ENCODE data around the gene MYLK2.

MYLK2 gene

DNA sequence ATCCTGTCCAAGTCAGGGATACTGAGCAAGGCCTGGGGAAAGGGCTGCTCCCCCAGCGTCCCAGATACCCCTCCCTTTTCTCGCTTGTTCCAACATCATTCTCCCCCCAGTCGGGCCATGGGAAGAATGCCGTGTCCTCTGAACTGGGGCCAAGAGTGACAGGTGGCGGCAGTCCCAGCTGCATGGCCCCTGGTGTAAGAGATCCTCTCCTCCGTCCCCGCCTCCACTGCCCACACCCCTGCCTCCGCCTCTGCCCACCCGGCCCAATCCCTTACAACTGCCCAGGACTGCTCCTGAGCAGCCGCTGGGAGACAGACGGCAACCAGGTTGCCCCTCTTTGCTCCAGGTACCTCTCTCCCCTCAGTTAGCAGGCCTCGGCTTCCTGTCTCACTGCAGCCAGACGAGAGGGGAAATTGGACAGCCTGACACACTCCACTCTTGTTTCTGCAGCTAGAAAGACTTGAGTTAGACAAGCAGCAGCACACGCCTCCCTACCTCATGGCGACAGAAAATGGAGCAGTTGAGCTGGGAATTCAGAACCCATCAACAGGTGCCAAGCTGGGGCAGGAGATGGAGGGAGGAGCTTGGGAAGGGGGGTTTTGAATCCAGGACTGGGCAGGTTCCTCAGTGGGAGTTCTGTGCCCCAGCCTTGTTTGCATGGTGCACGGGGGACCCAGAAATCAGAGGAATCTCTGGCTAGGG lies at the start of gene MYLK2:
TSS of gene MYLK2 (plus strand) at position 274 of the 702 bp plus-strand sequence. CDS start at position 499, 225 bp downstream.
- TF ChIP-seq, protein P1, sequence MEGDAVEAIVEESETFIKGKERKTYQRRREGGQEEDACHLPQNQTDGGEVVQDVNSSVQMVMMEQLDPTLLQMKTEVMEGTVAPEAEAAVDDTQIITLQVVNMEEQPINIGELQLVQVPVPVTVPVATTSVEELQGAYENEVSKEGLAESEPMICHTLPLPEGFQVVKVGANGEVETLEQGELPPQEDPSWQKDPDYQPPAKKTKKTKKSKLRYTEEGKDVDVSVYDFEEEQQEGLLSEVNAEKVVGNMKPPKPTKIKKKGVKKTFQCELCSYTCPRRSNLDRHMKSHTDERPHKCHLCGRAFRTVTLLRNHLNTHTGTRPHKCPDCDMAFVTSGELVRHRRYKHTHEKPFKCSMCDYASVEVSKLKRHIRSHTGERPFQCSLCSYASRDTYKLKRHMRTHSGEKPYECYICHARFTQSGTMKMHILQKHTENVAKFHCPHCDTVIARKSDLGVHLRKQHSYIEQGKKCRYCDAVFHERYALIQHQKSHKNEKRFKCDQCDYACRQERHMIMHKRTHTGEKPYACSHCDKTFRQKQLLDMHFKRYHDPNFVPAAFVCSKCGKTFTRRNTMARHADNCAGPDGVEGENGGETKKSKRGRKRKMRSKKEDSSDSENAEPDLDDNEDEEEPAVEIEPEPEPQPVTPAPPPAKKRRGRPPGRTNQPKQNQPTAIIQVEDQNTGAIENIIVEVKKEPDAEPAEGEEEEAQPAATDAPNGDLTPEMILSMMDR (IDR thresholded peaks at IDR 0.05; ENCODE audit: extremely low read depth, missing control alignments), result no peak
- no peak for DNase-seq (ENCODE audit: low spot score)

DNA sequence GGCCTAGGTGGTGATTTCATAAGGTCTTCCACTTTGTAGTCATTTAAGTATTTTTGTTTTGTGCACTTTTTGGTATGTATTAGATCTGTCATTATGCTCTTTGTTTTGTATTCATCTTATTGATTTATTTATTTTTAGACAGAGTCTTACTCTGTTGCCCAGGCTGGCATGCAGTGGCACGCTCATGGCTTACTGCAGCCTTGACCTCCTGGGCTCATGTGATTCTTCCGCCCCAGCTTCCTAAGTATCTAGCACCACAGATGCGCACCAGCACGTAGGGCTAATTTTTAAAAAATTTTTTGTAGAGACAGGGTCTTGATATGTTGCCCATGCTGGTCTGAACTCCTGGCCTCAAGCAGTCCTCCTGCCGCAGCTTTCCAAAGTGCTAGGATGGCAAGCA lies 49.5 kb upstream of the MYLK2 start:
- DNase-seq (ENCODE audit: low spot score), result no peak
- TF ChIP-seq, protein P1 (IDR thresholded peaks at IDR 0.05; ENCODE audit: extremely low read depth, missing control alignments), result no peak

DNA sequence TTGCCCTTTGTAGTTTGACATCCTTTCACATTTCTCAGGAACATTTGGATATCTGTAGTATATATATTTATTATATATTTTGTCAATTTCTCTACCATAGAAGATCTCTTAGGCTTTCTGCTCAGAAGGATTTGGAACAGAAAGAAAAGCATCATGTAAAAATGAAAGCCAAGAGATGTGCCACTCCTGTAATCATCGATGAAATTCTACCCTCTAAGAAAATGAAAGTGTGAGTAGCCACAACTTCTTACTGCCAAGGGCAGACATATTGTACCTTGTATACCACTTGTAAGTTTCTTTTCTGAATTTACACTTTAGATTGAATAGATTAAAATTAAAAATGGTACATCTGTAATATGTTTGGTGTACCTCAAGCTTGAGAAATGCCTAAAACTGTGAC lies 48.9 kb upstream of the MYLK2 start:
- TF ChIP-seq, protein P1 (IDR thresholded peaks at IDR 0.05; ENCODE audit: extremely low read depth, missing control alignments), result no peak
- no peak for DNase-seq (ENCODE audit: low spot score)

DNA sequence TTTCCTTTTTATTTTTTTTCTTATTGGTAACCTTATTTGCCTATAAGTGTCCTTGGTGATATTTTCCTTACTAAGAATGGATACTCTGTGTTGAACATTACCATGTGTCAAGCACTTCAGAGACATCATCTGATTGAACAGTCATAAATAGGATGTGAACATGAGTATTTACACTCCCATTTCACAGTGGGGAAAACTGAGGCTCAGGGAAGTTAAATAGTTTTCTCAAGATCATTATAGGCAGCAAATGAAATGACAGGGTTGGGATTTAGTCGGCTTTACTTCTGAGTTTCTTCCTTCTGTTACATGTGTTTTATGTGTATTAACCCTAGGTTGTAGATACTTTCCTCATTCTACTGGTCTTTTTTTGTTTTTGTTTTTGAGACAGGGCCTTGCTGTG lies 44.7 kb upstream of the MYLK2 start:
- TF ChIP-seq, protein P1 (IDR thresholded peaks at IDR 0.05; ENCODE audit: extremely low read depth, missing control alignments), result no peak
- no peak for DNase-seq (ENCODE audit: low spot score)

DNA sequence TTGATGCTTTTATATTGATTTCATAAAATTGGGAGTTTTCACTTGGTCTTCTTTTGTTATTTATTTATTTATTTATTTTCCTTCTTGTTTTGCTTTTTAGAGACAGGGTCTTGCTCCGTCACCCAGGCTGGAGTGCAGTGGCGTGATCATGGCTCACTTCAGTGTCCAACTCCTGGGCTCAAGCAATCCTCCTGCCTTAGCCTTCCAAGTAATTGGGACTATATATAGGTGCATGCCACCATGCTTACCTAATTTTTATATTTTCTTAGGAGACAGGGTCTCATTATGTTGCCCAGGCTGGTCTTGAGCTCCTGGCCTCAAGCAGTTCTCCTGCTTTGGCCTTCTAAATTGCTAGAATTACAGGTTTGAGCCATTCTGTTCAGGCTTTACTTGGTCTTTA lies 38.3 kb upstream of the MYLK2 start:
- TF ChIP-seq, protein P1 (IDR thresholded peaks at IDR 0.05; ENCODE audit: extremely low read depth, missing control alignments), result no peak
- DNase-seq (ENCODE audit: low spot score), result no peak

DNA sequence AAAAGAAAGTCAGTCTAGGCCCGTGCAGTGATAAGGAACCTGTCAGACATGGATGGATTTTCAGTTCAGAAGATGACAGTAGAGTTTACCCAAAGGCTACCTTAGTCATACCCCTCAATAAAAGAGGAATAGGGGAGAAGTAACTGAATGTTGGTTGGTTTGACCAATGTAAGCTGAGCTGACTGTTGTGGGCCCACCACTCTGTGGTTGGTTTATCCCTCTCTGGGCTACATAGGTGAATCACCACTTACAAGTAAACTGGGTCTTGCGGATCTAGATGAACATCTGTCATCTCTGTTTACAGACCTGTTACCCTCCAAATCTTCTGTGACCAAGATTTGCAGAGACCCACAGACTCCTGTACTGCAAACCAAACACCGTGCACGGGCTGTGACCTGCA lies 37.2 kb upstream of the MYLK2 start:
- TF ChIP-seq, protein P1 (IDR thresholded peaks at IDR 0.05; ENCODE audit: extremely low read depth, missing control alignments), result no peak
- no peak for DNase-seq (ENCODE audit: low spot score)

DNA sequence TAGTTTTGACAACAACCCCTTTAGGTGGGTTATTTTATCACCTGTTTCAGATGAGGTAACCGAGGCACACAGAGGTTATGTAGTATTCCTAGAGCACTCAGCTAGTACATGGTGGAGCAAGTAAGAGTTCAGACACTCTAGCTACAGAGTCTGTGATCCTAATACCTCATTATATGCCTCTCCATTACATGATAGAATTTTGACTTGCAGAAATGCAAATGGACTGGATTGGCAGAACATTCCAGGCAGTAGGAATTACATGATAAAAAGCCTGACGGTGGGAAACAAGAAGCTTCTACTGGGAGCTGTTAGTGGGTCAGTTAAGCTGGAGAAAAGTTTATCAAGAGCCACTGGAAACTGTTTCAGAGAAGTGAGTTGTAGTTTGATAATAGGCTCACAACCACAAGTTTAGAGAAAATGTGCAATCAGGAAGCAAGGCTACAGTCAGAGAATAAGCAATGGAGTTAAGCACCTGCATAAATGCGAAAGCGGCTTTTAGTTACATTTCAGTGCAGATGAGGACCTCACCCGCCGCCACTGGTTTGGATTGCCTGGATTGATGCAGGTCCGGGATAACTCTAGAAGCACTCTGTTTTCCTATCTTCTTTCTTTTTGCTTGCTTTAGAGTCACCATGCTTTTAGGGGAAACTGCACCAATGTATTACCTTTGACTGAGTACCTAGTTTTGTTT lies 34.7 kb upstream of the MYLK2 start:
- DNase-seq (ENCODE audit: low spot score), result no peak
- TF ChIP-seq, protein P1 (IDR thresholded peaks at IDR 0.05; ENCODE audit: extremely low read depth, missing control alignments), result no peak
